GM10266 (cell line): ENCODE measurements around the gene PRAC1.
A peak's percentile ranks its signal among the peaks of the same experiment; 100 is the strongest.

ENCODE experiments used
- DNase-seq: peaks from one replicate; pipeline ENCODE4 v3.0.0; 2012; ENCODE audit errors: extremely low spot score
- CTCF ChIP-seq: IDR thresholded peaks from 2 replicates; pipeline ENCODE4 v1.5.1; 2012; ENCODE audit warnings: mild to moderate bottlenecking, low read depth; ENCODE audit not compliant: control insufficient read depth, insufficient read depth; ENCODE audit errors: missing control alignments

Gene PRAC1

GRCh38 chr17:48728232-48729231 is 6.2 kb upstream of the PRAC1 start, which contains the start of gene HOXB13:
HOXB13 (minus strand) TSS chr17:48728750; CDS start chr17:48728593, 157 bp downstream.
- TF ChIP-seq CTCF = no peak
- DNase-seq = no peak

GRCh38 chr17:48727415-48728175 is 5.3 kb upstream of the PRAC1 start:
- TF ChIP-seq CTCF = no peak

GRCh38 chr17:48726916-48727286 is 4.6 kb upstream of the PRAC1 start:
- no peak for TF ChIP-seq CTCF
- no peak for DNase-seq

More at GRCh38 chr17:48727415-48728175, 5.3 kb upstream of the PRAC1 start:
- DNase-seq = no peak

- TF ChIP-seq CTCF = no peak
- DNase-seq = peak; percentile 12
Observed at GRCh38 chr17:48726114-48726915, 4.0 kb upstream of the PRAC1 start.

- TF ChIP-seq CTCF = no peak
- peak; percentile 8 for DNase-seq
Observed at GRCh38 chr17:48725288-48726064, 3.2 kb upstream of the PRAC1 start.

GRCh38 chr17:48725004-48725287 is 2.6 kb upstream of the PRAC1 start:
- peak; percentile 14 for DNase-seq

More at GRCh38 chr17:48725004-48725287, 2.6 kb upstream of the PRAC1 start:
- no peak for TF ChIP-seq CTCF
